ENCODE results near the gene MC3R. TPM values are rescaled to one million over a fixed set of nuclear protein-coding genes. Genes with fewer than 3 reads are reported as not detected.

Gene MC3R
- not detected for total RNA-seq

GRCh38 chr20:56247954-56248782, at the start of gene MC3R:
MC3R (plus strand) TSS chr20:56248732; CDS start chr20:56248844, 112 bp downstream.
- Histone ChIP-seq H3K4me1 (ENCODE audit: control insufficient read depth in 3 of 3, insufficient read depth in 3 of 3, low read length in 3 of 3) (no peaks in the 10 kb centered on the region), H3K9me3 (ENCODE audit: control insufficient read depth in 3 of 3, low read length in 3 of 3) (peaks cover 0 to 3% (median 0%) of the 10 kb centered on the region in 3 donors), H3K27ac (ENCODE audit: low read depth, low read length) (no peak within 1 kb of the TSS), H3K4me3 (ENCODE audit: low read length in 3 of 3) (no peak within 1 kb of the TSS), H3K36me3 (ENCODE audit: control insufficient read depth in 3 of 3, insufficient read depth in 3 of 3, low read length in 3 of 3) (no peaks in the 10 kb centered on the region), H3K9ac (ENCODE audit: low read depth in 1 of 3, low read length in 3 of 3) (no peak within 1 kb of the TSS), H3K27me3 (ENCODE audit: control insufficient read depth in 3 of 3, insufficient read depth in 3 of 3, low read length in 3 of 3) (peaks cover 4 to 27% (median 11%) of the 10 kb centered on the region in 3 donors)

- Histone ChIP-seq H3K9ac (ENCODE audit: low read depth in 1 of 3, low read length in 3 of 3) (no peak overlapping the region), H3K27me3 (ENCODE audit: control insufficient read depth in 3 of 3, insufficient read depth in 3 of 3, low read length in 3 of 3) (peaks cover 0 to 4% (median 0%) of the 10 kb centered on the region in 3 donors), H3K36me3 (ENCODE audit: control insufficient read depth in 3 of 3, insufficient read depth in 3 of 3, low read length in 3 of 3) (no peaks in the 10 kb centered on the region), H3K27ac (ENCODE audit: low read depth, low read length) (no peak overlapping the region), H3K4me1 (ENCODE audit: control insufficient read depth in 3 of 3, insufficient read depth in 3 of 3, low read length in 3 of 3) (no peaks in the 10 kb centered on the region), H3K4me3 (ENCODE audit: low read length in 3 of 3) (no peak overlapping the region), H3K9me3 (ENCODE audit: control insufficient read depth in 3 of 3, low read length in 3 of 3) (peaks cover 0 to 8% (median 7%) of the 10 kb centered on the region in 3 donors)
These were observed 48.1 kb upstream of the MC3R start for GRCh38 chr20:56200456-56200855.

GRCh38 chr20:56202493-56203077, 45.9 kb upstream of the MC3R start:
- H3K4me1 ChIP-seq (ENCODE audit: control insufficient read depth in 3 of 3, insufficient read depth in 3 of 3, low read length in 3 of 3) = no peaks in the 10 kb centered on the region

GRCh38 chr20:56204206-56204605, 44.3 kb upstream of the MC3R start:
- Histone ChIP-seq H3K4me3 (ENCODE audit: low read length in 3 of 3) (no peak overlapping the region), H3K9me3 (ENCODE audit: control insufficient read depth in 3 of 3, low read length in 3 of 3) (peaks cover 0 to 8% (median 7%) of the 10 kb centered on the region in 3 donors), H3K9ac (ENCODE audit: low read depth in 1 of 3, low read length in 3 of 3) (no peak overlapping the region)

More at GRCh38 chr20:56202493-56203077, 45.9 kb upstream of the MC3R start:
- H3K9ac ChIP-seq (ENCODE audit: low read depth in 1 of 3, low read length in 3 of 3) = no peak overlapping the region
- H3K27me3 ChIP-seq (ENCODE audit: control insufficient read depth in 3 of 3, insufficient read depth in 3 of 3, low read length in 3 of 3) = peaks cover 0 to 4% (median 0%) of the 10 kb centered on the region in 3 donors
- peaks cover 0 to 8% (median 7%) of the 10 kb centered on the region in 3 donors for H3K9me3 ChIP-seq (ENCODE audit: control insufficient read depth in 3 of 3, low read length in 3 of 3)
- H3K36me3 ChIP-seq (ENCODE audit: control insufficient read depth in 3 of 3, insufficient read depth in 3 of 3, low read length in 3 of 3) = no peaks in the 10 kb centered on the region
- no peak overlapping the region for H3K27ac ChIP-seq (ENCODE audit: low read depth, low read length)
- H3K4me3 ChIP-seq (ENCODE audit: low read length in 3 of 3) = no peak overlapping the region

GRCh38 chr20:56205346-56205745, 43.2 kb upstream of the MC3R start:
- Histone ChIP-seq H3K27ac (ENCODE audit: low read depth, low read length) (no peak overlapping the region), H3K9me3 (ENCODE audit: control insufficient read depth in 3 of 3, low read length in 3 of 3) (peaks cover 0 to 4% (median 4%) of the 10 kb centered on the region in 3 donors), H3K9ac (ENCODE audit: low read depth in 1 of 3, low read length in 3 of 3) (no peak overlapping the region), H3K4me3 (ENCODE audit: low read length in 3 of 3) (no peak overlapping the region), H3K36me3 (ENCODE audit: control insufficient read depth in 3 of 3, insufficient read depth in 3 of 3, low read length in 3 of 3) (no peaks in the 10 kb centered on the region), H3K27me3 (ENCODE audit: control insufficient read depth in 3 of 3, insufficient read depth in 3 of 3, low read length in 3 of 3) (peaks cover 0 to 4% (median 0%) of the 10 kb centered on the region in 3 donors), H3K4me1 (ENCODE audit: control insufficient read depth in 3 of 3, insufficient read depth in 3 of 3, low read length in 3 of 3) (no peaks in the 10 kb centered on the region)

More at GRCh38 chr20:56204206-56204605, 44.3 kb upstream of the MC3R start:
- Histone ChIP-seq H3K4me1 (ENCODE audit: control insufficient read depth in 3 of 3, insufficient read depth in 3 of 3, low read length in 3 of 3) (no peaks in the 10 kb centered on the region), H3K36me3 (ENCODE audit: control insufficient read depth in 3 of 3, insufficient read depth in 3 of 3, low read length in 3 of 3) (no peaks in the 10 kb centered on the region), H3K27me3 (ENCODE audit: control insufficient read depth in 3 of 3, insufficient read depth in 3 of 3, low read length in 3 of 3) (peaks cover 0 to 4% (median 0%) of the 10 kb centered on the region in 3 donors), H3K27ac (ENCODE audit: low read depth, low read length) (no peak overlapping the region)

- Histone ChIP-seq H3K9ac (ENCODE audit: low read depth in 1 of 3, low read length in 3 of 3) (no peak overlapping the region), H3K4me1 (ENCODE audit: control insufficient read depth in 3 of 3, insufficient read depth in 3 of 3, low read length in 3 of 3) (no peaks in the 10 kb centered on the region), H3K36me3 (ENCODE audit: control insufficient read depth in 3 of 3, insufficient read depth in 3 of 3, low read length in 3 of 3) (no peaks in the 10 kb centered on the region), H3K27ac (ENCODE audit: low read depth, low read length) (no peak overlapping the region), H3K4me3 (ENCODE audit: low read length in 3 of 3) (no peak overlapping the region), H3K27me3 (ENCODE audit: control insufficient read depth in 3 of 3, insufficient read depth in 3 of 3, low read length in 3 of 3) (peaks cover 0 to 4% (median 0%) of the 10 kb centered on the region in 3 donors), H3K9me3 (ENCODE audit: control insufficient read depth in 3 of 3, low read length in 3 of 3) (no peaks in the 10 kb centered on the region)
These were observed 40.9 kb upstream of the MC3R start for GRCh38 chr20:56207656-56208055.

- Histone ChIP-seq H3K27ac (ENCODE audit: low read depth, low read length) (no peak overlapping the region), H3K9me3 (ENCODE audit: control insufficient read depth in 3 of 3, low read length in 3 of 3) (no peaks in the 10 kb centered on the region), H3K4me3 (ENCODE audit: low read length in 3 of 3) (no peak overlapping the region), H3K9ac (ENCODE audit: low read depth in 1 of 3, low read length in 3 of 3) (no peak overlapping the region), H3K36me3 (ENCODE audit: control insufficient read depth in 3 of 3, insufficient read depth in 3 of 3, low read length in 3 of 3) (no peaks in the 10 kb centered on the region), H3K27me3 (ENCODE audit: control insufficient read depth in 3 of 3, insufficient read depth in 3 of 3, low read length in 3 of 3) (peaks cover 0 to 4% (median 0%) of the 10 kb centered on the region in 3 donors), H3K4me1 (ENCODE audit: control insufficient read depth in 3 of 3, insufficient read depth in 3 of 3, low read length in 3 of 3) (no peaks in the 10 kb centered on the region)
These were observed 40.4 kb upstream of the MC3R start for GRCh38 chr20:56208121-56208520.

GRCh38 chr20:56211051-56211450, 37.5 kb upstream of the MC3R start:
- H3K4me3 ChIP-seq (ENCODE audit: low read length in 3 of 3) = no peak overlapping the region
- H3K27me3 ChIP-seq (ENCODE audit: control insufficient read depth in 3 of 3, insufficient read depth in 3 of 3, low read length in 3 of 3) = no peaks in the 10 kb centered on the region
- no peak overlapping the region for H3K27ac ChIP-seq (ENCODE audit: low read depth, low read length)
- no peaks in the 10 kb centered on the region for H3K4me1 ChIP-seq (ENCODE audit: control insufficient read depth in 3 of 3, insufficient read depth in 3 of 3, low read length in 3 of 3)
- no peaks in the 10 kb centered on the region for H3K9me3 ChIP-seq (ENCODE audit: control insufficient read depth in 3 of 3, low read length in 3 of 3)
- H3K9ac ChIP-seq (ENCODE audit: low read depth in 1 of 3, low read length in 3 of 3) = no peak overlapping the region
- H3K36me3 ChIP-seq (ENCODE audit: control insufficient read depth in 3 of 3, insufficient read depth in 3 of 3, low read length in 3 of 3) = no peaks in the 10 kb centered on the region

GRCh38 chr20:56212091-56212490, 36.4 kb upstream of the MC3R start:
- Histone ChIP-seq H3K36me3 (ENCODE audit: control insufficient read depth in 3 of 3, insufficient read depth in 3 of 3, low read length in 3 of 3) (no peaks in the 10 kb centered on the region), H3K4me3 (ENCODE audit: low read length in 3 of 3) (no peak overlapping the region), H3K4me1 (ENCODE audit: control insufficient read depth in 3 of 3, insufficient read depth in 3 of 3, low read length in 3 of 3) (no peaks in the 10 kb centered on the region), H3K9ac (ENCODE audit: low read depth in 1 of 3, low read length in 3 of 3) (no peak overlapping the region), H3K27ac (ENCODE audit: low read depth, low read length) (no peak overlapping the region), H3K27me3 (ENCODE audit: control insufficient read depth in 3 of 3, insufficient read depth in 3 of 3, low read length in 3 of 3) (no peaks in the 10 kb centered on the region), H3K9me3 (ENCODE audit: control insufficient read depth in 3 of 3, low read length in 3 of 3) (no peaks in the 10 kb centered on the region)

- no peaks in the 10 kb centered on the region for H3K27me3 ChIP-seq (ENCODE audit: control insufficient read depth in 3 of 3, insufficient read depth in 3 of 3, low read length in 3 of 3)
- no peaks in the 10 kb centered on the region for H3K36me3 ChIP-seq (ENCODE audit: control insufficient read depth in 3 of 3, insufficient read depth in 3 of 3, low read length in 3 of 3)
- H3K4me1 ChIP-seq (ENCODE audit: control insufficient read depth in 3 of 3, insufficient read depth in 3 of 3, low read length in 3 of 3) = no peaks in the 10 kb centered on the region
- H3K27ac ChIP-seq (ENCODE audit: low read depth, low read length) = no peak overlapping the region
- no peak overlapping the region for H3K4me3 ChIP-seq (ENCODE audit: low read length in 3 of 3)
- no peaks in the 10 kb centered on the region for H3K9me3 ChIP-seq (ENCODE audit: control insufficient read depth in 3 of 3, low read length in 3 of 3)
- no peak overlapping the region for H3K9ac ChIP-seq (ENCODE audit: low read depth in 1 of 3, low read length in 3 of 3)
These were observed 35.2 kb upstream of the MC3R start for GRCh38 chr20:56213321-56213720.

Measured in skeletal muscle tissue (tissue), 4 donors.